NCI-H82 (cell line): Measurements from ENCODE around the gene KIT.

Experiments used
- DNase-seq: peaks from one replicate; lab custom pipeline; 2025; lab: John Stamatoyannopoulos, UW

KIT gene

GRCh38 chr4:54707406-54707805 is 49.6 kb downstream of the KIT start:
- DNase-seq, result no peak

GRCh38 chr4:54708339-54709279 is 50.9 kb downstream of the KIT start:
- no peak for DNase-seq

GRCh38 chr4:54709400-54709799 is 51.6 kb downstream of the KIT start:
- no peak for DNase-seq

- no peak for DNase-seq
These were observed 54.4 kb downstream of the KIT start for GRCh38 chr4:54712206-54712605.

GRCh38 chr4:54714631-54715030 is 56.9 kb downstream of the KIT start:
- no peak for DNase-seq

- no peak for DNase-seq
These were observed 58.8 kb downstream of the KIT start for GRCh38 chr4:54716478-54717065.

GRCh38 chr4:54717694-54718093 is 59.9 kb downstream of the KIT start:
- no peak for DNase-seq

GRCh38 chr4:54719378-54719777 is 61.6 kb downstream of the KIT start:
- no peak for DNase-seq

- DNase-seq, result no peak
These were observed 65.5 kb downstream of the KIT start for GRCh38 chr4:54723220-54723619.

GRCh38 chr4:54723820-54724219 is 66.1 kb downstream of the KIT start:
- DNase-seq, result no peak

GRCh38 chr4:54726907-54727306 is 69.2 kb downstream of the KIT start:
- no peak for DNase-seq

GRCh38 chr4:54727346-54727745 is 69.6 kb downstream of the KIT start:
- DNase-seq, result no peak

GRCh38 chr4:54728368-54728767 is 70.6 kb downstream of the KIT start:
- no peak for DNase-seq

- no peak for DNase-seq
These were observed 71.5 kb downstream of the KIT start for GRCh38 chr4:54729256-54729655.

- DNase-seq, result no peak
These were observed 72.8 kb downstream of the KIT start for GRCh38 chr4:54730581-54730980.

- DNase-seq, result no peak
These were observed 73.8 kb downstream of the KIT start for GRCh38 chr4:54731552-54731951.

GRCh38 chr4:54731976-54732375 is 74.2 kb downstream of the KIT start:
- no peak for DNase-seq

- no peak for DNase-seq
These were observed 79.7 kb downstream of the KIT start for GRCh38 chr4:54737421-54737820.

- no peak for DNase-seq
These were observed 83.4 kb downstream of the KIT start for GRCh38 chr4:54741202-54741601.

- no peak for DNase-seq
These were observed 85.1 kb downstream of the KIT start for GRCh38 chr4:54742636-54743399.

GRCh38 chr4:54743562-54743961 is 85.8 kb downstream of the KIT start:
- DNase-seq, result no peak

- DNase-seq, result no peak
These were observed 86.7 kb downstream of the KIT start for GRCh38 chr4:54744487-54744886.
